HG03196 (cell line): Measurements from ENCODE around the gene ARL11.
"Not testable (repeated sequence)": the region's sequence is repeated elsewhere in the genome, so short reads cannot be mapped to it uniquely, and the experiment has no call there.

Experiments
- ATAC-seq: cut with Tn5 transposase; IDR thresholded peaks from one replicate; pipeline ENCODE4 v1.9.1; 2021; ENCODE audit not compliant: unreplicated experiment

ARL11 gene

GRCh38 chr13:49612042-49612441 lies 16.3 kb upstream of the ARL11 start:
- ATAC-seq: not testable (repeated sequence)

- ATAC-seq: no peak
Measured at GRCh38 chr13:49615836-49616675, 12.3 kb upstream of the ARL11 start.

GRCh38 chr13:49616676-49617065 lies 11.6 kb upstream of the ARL11 start:
- no peak for ATAC-seq

GRCh38 chr13:49620170-49620621 lies 8.1 kb upstream of the ARL11 start:
- no peak for ATAC-seq

- no peak for ATAC-seq
Measured at GRCh38 chr13:49622174-49622946, 5.9 kb upstream of the ARL11 start.

- ATAC-seq: no peak
Measured at GRCh38 chr13:49624229-49624628, 4.1 kb upstream of the ARL11 start.

GRCh38 chr13:49625392-49626079 lies 2.8 kb upstream of the ARL11 start:
- ATAC-seq: no peak

GRCh38 chr13:49629196-49629938 lies 1.1 kb downstream of the ARL11 start:
- no peak for ATAC-seq

- ATAC-seq: no peak
Measured at GRCh38 chr13:49629947-49630346, 1.6 kb downstream of the ARL11 start.

GRCh38 chr13:49630580-49630979 lies 2.3 kb downstream of the ARL11 start:
- ATAC-seq: no peak

- ATAC-seq: no peak
Measured at GRCh38 chr13:49632156-49632555, 3.8 kb downstream of the ARL11 start.

- no peak for ATAC-seq
Measured at GRCh38 chr13:49633710-49634109, 5.4 kb downstream of the ARL11 start.

GRCh38 chr13:49635599-49636433 lies 7.5 kb downstream of the ARL11 start:
- no peak for ATAC-seq

- ATAC-seq: no peak
Measured at GRCh38 chr13:49636705-49637104, 8.4 kb downstream of the ARL11 start.

GRCh38 chr13:49638030-49638743 lies 9.9 kb downstream of the ARL11 start:
- no peak for ATAC-seq

- no peak for ATAC-seq
Measured at GRCh38 chr13:49638744-49639072, 10.4 kb downstream of the ARL11 start.

- no peak for ATAC-seq
Measured at GRCh38 chr13:49641801-49642291, 13.5 kb downstream of the ARL11 start.

GRCh38 chr13:49643035-49643646 lies 14.8 kb downstream of the ARL11 start:
- no peak for ATAC-seq

GRCh38 chr13:49645451-49645850 lies 17.1 kb downstream of the ARL11 start:
- no peak for ATAC-seq
